ENCODE measurements around the gene NT5C2.

Gene NT5C2

DNA sequence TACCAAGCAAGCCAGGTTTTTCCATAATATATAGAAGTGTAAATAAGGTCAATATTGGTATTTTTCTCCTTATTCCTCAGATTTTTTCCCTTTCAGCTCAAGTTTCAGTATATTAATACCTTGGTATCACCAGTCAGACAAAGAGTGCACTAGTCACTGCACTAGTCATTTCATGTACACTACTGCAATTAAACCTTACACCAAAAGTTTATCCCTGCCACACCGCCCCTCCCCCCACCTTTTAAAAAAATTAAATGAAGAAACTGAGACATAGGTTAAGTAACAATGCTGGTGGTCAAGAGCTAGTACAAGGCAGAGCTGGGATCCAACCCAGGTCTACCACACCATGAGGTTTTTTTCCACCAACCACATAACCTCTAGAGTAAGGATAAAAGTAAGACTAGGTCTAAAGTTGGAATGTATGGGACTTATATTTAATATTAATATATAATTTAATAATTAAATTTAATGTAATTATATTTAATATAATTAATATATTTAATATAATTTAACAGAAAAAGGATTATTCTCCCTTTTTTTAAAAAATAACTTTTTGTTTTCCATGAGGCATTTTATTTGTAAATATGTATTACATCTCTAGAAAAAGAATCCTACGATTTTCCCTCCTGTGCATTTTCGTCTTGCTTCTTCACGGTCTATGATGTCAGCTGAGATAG is 68.5 kb downstream of the NT5C2 start:
- DNase-seq (ENCODE audit: low read depth in 2 of 2) = no peak

- DNase-seq (ENCODE audit: low read depth in 2 of 2) = no peak
Measured at GRCh38 chr10:103123282-103124024, 69.6 kb downstream of the NT5C2 start.

- DNase-seq (ENCODE audit: low read depth in 2 of 2) = no peak
Measured at GRCh38 chr10:103120977-103121735, 71.9 kb downstream of the NT5C2 start.

DNA sequence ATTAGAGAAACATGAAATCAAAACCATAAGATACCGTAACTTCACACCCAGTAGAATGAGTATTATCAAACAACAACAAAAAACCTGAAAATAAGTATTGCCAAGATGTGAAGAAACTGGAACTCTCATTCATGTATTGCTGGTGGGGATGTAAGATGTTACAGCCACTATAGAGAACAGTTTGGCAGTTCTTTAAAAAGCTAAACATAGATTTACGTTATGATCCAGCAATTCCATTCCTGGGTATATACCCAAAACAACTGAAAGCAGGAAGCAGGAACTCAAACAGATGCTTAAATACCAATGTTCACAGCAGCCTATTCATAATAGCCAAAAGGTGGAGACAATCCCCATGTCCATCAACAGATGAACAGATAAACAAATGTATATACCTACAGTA is 72.5 kb downstream of the NT5C2 start:
- DNase-seq (ENCODE audit: low read depth in 2 of 2) = no peak

DNA sequence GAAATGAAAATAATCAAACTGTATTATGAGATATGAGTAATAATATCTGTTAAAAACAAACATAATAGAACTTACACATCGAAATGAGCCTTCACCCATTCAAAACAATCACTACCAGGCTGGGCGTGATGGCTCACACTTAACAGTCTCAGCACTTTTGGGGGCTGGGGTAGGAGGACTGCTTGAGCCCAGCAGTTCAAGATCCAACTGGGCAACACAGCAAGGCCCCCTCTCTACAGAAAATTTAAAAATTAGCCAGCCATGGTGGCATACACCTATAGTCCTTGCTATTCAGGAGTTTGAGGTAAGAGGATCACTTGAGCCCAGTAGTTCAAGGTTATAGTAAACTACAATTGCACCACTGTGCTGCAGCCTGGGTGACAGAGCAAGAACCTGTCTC is 75.8 kb downstream of the NT5C2 start:
- no peak for DNase-seq (ENCODE audit: low read depth in 2 of 2)

DNA sequence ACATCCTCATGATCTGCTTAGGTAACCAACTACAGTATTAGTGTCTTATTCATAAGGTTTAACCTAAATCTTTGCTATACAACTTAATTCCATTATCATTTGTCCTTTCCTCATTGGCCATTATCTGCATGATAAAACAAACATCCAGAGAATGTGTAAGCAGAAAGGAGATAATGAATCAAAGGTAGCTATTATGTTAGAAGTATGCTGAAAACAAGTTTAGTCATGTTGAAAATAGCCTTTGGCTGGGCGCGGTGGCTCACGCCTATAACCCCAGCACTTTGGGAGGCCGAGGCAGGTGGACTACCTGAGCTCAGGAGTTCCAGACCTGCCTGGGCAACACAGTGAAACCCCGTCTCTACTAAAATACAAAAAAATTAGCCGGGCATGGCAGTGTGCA is 78.2 kb downstream of the NT5C2 start:
- DNase-seq (ENCODE audit: low read depth in 2 of 2) = no peak

DNA sequence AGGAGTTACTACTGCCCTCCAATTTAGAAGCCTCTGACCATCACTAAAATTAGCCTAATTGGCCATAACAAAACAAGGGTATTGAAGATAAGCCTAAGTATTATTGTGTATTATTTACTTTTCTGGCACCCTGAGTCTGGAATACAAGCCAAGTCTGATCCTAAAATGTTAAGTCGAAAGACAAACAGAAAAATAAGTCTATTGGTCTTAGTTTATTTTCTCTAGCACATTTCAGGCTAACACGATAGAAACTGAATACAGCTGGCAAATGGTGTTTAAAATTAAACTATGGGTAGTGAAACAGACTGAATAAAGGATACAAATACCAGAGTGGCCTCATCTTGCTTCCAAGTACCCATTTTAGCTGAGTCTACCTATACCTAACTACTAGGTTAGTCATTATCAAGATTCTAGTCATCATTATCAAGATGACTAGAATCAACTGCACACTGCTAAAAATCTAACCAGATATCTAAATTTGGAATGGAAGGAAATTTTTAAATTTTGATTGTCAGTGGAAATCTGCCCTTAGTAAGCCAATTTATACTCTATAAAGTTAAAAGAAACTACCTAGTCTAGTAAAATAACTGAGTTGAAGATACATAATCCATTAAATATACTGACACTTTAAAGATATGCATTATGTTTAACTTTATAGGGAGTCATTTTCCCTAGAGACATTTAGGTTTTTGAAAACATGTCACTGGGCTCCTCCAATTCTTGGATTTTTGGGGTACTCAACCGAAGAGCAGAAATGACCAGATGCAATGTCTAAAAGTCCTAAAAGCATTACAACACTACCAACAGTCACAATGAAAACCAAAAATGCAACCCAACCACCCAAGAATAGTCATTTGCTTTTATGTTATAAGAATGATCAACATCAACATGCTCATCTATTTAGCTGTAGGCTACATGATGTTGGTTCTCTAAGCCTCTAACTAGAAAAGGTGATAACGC is 80.9 kb downstream of the NT5C2 start:
- no peak for DNase-seq (ENCODE audit: low read depth in 2 of 2)

DNA sequence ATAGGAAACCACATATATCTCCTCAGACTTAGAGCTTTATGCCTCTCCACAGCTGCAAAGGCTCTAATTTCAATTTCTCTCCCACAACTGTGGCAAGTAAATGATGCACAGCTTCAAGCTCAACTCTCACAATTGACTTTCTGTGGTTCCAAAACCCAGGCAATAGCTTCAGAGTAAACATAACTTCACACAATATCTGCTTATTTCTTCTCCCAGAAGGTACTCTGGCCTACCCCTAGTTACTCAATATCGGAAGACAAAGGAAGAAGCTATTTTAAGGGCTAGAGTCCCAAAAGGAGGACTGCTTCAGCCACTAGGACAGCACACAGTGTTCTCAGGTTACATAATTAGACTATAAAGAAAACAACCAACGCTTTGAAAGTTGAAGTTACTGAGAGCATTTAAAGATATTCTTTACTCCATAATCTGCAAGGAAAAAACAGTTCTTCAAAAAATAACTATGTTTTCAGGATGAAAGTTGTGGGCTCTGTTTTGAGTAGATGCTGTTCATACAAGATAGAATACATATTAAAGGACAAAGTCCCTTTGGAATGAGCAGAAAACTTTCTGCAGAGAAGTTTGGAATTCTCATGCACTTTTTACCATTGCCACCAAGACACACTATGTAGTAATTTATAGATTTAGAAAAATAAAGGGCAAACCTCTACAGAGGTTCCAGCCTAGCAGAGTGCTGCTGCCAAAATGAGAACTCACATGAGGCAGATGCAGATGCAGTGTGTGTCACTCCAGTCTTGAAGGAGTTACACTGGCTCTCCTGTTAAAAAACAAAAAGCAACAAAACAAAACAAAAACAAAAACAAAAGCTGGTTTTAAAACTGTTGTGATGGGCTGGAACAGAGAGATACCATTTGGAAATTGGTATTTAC is 81.8 kb downstream of the NT5C2 start:
- DNase-seq (ENCODE audit: low read depth in 2 of 2) = no peak

- no peak for DNase-seq (ENCODE audit: low read depth in 2 of 2)
Measured at GRCh38 chr10:103110407-103110806, 82.7 kb downstream of the NT5C2 start.

DNA sequence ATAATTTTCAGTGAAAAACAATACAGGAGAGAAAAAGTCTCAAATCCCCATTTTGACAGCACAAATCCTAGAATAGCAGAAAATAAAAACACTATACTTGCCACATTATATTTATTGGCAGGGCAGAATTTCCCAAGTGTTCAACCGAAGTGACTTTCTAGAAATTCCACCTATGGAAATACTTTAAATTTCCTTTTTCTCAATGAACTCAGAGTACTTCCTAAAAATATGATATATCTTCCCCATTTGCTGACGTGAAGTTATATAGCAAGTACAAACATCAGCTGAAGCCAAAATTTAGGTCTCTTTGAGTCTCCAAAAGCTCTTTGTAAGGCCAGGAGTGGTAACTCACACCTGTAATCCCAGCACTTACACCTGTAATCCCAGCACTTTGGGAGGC is 83.3 kb downstream of the NT5C2 start:
- no peak for DNase-seq (ENCODE audit: low read depth in 2 of 2)

- DNase-seq (ENCODE audit: low read depth in 2 of 2) = no peak
Measured at GRCh38 chr10:103106539-103106938, 86.5 kb downstream of the NT5C2 start.

- no peak for DNase-seq (ENCODE audit: low read depth in 2 of 2)
Measured at GRCh38 chr10:103105462-103105861, 87.6 kb downstream of the NT5C2 start.

DNA sequence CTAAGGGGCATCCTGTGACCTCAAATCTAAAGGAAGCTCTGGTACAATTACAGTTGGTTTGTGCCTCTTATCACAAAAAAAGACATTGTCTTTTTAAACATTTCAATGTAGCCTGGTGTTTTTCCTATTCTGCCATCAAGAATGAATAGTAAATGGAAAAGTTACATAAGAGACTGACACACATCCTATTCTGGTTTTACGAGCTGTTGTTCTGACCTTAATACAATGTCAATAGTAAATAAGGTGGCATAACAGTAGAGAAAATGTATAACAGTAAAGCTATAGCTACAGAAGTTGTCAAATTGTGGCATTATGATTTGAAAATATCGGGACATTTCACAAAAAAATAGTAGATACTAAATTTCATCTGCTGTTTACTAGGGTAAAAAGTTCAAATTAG is 88.4 kb downstream of the NT5C2 start:
- DNase-seq (ENCODE audit: low read depth in 2 of 2) = no peak

DNA sequence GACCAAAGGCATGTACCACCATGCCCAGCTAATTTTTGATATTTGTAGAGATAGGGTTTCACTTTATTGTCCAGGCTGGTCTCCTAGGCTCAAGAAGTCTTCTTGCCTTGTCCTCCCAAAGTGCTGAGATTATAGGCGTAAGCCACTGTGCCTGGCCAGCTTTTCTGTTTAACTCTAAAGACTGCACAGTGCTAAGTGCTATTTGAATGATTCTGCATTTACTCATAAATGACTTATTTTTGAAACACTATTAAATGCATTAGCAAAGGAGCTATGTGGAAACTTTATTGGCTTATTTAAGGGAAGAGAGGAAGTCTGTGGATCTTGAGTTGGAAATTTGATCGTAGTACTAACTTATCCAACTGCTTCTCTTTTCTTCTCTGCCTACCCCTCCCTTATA is 89.1 kb downstream of the NT5C2 start:
- DNase-seq (ENCODE audit: low read depth in 2 of 2) = no peak

DNA sequence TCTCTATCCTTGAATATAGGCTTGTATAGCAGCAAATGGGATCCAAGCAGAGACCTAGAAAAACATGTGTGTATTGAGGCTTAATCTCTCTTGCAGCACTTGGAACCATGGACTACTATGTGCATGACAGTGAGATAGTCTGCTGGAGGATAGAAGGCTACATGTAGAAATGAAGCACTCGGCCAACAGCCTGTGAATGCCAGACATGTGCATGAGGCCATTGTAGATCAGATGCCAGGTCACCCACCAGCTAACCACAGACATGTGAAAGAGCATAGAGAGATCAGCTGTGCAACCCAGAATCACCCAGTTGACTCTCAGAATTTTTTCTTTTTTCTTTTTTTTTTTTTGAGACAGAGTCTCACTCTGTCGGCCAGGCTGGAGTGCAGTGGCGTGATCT is 90.9 kb downstream of the NT5C2 start:
- no peak for DNase-seq (ENCODE audit: low read depth in 2 of 2)

- no peak for DNase-seq (ENCODE audit: low read depth in 2 of 2)
Measured at GRCh38 chr10:103100620-103101019, 92.5 kb downstream of the NT5C2 start.

- no peak for DNase-seq (ENCODE audit: low read depth in 2 of 2)
Measured at GRCh38 chr10:103098240-103098639, 94.8 kb downstream of the NT5C2 start.

DNA sequence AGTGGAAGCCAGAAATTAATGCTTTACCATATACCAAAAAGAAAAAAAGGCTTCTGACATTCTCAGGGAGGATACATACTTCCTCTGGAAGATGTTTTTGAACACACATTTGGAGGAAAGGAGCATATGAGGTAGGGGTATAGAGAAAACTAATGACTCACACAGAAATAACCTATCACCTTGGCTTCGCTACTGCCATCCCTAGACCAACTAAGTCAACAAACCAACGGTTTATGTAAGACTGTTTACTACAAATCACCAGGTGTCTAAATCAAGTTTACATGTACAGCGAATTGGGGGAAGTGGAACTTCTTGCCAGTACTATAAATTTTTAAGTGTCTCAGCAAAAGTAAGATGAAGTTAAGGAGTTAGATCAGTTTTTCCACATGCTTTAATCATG is 96.9 kb downstream of the NT5C2 start:
- no peak for DNase-seq (ENCODE audit: low read depth in 2 of 2)

- DNase-seq (ENCODE audit: low read depth in 2 of 2) = no peak
Measured at GRCh38 chr10:103095005-103095404, 98.1 kb downstream of the NT5C2 start.

DNA sequence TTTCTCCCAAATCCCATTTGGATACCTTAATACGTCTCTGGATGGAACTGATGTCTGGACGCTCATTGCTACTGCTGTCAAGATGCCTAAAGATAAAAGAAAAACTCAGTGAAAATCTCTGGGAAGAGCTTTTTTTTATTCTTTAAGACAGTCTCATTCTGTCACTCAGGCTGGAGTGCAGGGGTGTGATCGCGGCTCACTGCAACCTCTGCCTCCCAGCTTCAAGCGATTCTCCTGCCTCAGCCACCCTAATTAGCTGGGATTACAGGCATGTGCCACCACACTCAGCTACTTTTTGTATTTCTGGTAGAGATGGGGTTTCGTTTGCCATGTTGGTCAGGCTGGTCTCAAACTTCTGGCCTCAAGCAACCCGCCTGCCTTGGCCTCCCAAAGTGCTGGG is 102.2 kb downstream of the NT5C2 start:
- DNase-seq (ENCODE audit: low read depth in 2 of 2) = no peak

DNA sequence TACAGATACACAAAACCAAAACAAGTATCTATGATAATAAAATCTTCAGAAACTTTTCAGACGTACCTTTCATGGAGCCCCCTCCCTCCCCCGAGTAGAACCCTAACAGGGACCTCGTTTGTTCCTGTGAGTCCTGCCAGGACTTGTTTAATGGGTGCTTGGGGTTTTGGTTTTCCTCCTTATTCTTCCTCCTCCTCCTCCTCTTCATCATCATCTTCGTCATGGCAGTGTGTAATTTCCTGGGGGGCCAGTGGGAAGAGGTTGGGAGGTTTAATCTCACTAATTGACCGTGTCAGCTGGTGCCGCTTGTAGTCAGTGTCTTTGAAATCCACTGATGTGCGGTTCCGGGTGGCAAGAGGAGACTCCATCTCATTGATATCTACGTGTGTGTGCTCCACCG is 103.6 kb downstream of the NT5C2 start:
- no peak for DNase-seq (ENCODE audit: low read depth in 2 of 2)
